ENCODE measurements around the gene PPP1R13B.

PPP1R13B gene

GRCh38 chr14:103749452-103749851, 97.9 kb downstream of the PPP1R13B start:
- in situ Hi-C loops (cut with HindIII; ENCODE audit: low sequenced_read_pairs) = no loop called here

DNA sequence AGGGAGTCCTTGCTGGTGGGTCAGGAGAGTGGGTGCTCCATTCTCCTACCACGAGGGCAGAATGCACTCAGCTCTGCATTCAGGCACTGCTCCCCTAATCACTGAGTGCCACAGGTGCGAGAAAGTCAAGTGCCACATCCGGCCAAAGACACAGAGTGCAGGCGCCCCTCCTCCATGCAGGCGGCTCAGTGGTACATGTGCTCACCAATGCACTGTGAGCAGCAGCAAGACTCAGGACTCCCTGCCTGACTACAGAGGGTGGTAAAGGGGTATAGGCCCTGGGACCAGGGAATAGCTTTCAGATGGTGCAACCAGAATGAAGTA, 98.9 kb downstream of the PPP1R13B start:
- in situ Hi-C loops (cut with HindIII; ENCODE audit: low sequenced_read_pairs) = no loop called here

DNA sequence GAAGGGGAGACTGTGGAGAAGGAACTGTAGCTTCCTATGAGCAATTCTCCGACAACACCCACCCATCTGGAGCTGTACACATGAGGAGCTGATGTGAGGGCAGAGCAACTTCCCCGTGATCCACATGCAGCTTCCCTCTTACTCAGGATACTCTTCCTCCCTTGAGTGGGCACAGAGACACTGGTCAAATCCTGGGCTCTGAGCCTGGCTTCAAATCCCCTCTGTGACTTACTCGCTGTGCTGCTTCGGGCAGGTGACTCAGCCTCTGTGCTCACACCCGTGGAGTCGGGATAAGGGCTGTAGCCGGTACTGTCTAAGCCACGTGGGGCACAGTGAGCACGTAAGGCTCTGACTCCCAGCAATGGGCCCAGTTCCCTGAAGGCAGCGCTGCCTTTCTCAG, 100.7 kb downstream of the PPP1R13B start:
- in situ Hi-C loops (cut with HindIII; ENCODE audit: low sequenced_read_pairs) = no loop called here

GRCh38 chr14:103745424-103745823, 102.0 kb downstream of the PPP1R13B start:
- in situ Hi-C loops (cut with HindIII; ENCODE audit: low sequenced_read_pairs) = no loop called here

DNA sequence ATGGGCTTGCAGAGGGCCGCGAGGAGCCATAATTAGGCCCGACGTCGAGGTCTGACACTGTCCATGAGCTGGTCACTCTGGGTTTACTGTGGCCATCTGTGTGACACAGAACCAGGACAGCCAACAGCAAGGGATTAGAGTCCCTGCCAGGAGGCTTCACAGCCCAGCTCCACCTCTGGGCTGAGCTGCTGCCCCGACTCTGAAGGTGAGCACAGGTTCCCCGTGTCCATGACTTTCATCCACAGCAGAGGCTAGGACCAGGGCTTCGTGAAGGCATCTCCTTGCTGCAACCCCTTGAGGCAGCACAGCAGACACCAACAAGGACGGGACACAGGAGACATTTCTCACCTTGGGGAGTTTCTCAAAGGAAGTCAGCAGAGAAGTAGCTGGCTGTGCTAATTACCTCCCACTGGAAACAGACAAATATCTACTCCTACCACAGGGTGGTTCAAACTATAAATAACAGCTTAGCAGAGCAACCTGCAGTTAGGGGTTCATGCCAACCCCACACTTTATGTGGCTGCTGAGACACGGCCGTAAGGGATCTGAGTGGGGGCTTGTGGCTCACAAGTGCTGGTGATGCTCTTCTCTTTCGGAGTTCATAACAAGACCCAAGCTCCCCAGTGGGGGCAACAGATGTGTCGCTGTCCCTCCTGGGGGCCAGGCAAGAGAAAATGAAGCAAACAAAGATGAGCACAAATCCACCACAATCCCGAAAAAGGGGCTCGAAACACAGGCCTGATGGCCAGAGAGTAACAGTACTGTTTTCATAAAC, 102.6 kb downstream of the PPP1R13B start:
- in situ Hi-C loops (cut with HindIII; ENCODE audit: low sequenced_read_pairs) = no loop called here

- in situ Hi-C loops (cut with HindIII; ENCODE audit: low sequenced_read_pairs) = no loop called here
Measured at GRCh38 chr14:103743691-103744090, 103.7 kb downstream of the PPP1R13B start.

- in situ Hi-C loops (cut with HindIII; ENCODE audit: low sequenced_read_pairs) = no loop called here
Measured at GRCh38 chr14:103742499-103743255, 104.7 kb downstream of the PPP1R13B start.

DNA sequence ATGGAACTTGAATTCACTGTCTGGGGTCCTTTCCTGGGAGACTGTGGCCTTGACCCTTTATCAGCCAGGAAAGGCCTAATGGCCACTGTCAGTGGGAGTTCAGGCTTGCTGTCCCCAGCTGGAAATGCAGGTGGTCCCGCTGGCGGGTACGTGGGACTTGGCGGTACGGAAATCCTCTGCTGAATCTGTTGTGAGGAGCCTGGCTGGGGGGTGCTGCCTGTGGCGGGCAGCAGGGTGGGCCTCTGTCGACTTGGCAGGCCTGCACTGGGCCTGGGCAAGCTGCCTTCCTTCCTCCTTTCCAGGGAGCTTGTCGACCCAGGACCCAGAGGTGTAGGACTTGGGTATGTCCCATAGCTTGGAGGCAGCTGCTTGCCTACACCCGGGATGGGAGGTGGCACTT, 105.5 kb downstream of the PPP1R13B start:
- in situ Hi-C loops (cut with HindIII; ENCODE audit: low sequenced_read_pairs) = no loop called here

GRCh38 chr14:103740991-103741689, 106.2 kb downstream of the PPP1R13B start:
- in situ Hi-C loops (cut with HindIII; ENCODE audit: low sequenced_read_pairs) = no loop called here

GRCh38 chr14:103739793-103740501, 107.4 kb downstream of the PPP1R13B start:
- in situ Hi-C loops (cut with HindIII; ENCODE audit: low sequenced_read_pairs) = no loop called here

DNA sequence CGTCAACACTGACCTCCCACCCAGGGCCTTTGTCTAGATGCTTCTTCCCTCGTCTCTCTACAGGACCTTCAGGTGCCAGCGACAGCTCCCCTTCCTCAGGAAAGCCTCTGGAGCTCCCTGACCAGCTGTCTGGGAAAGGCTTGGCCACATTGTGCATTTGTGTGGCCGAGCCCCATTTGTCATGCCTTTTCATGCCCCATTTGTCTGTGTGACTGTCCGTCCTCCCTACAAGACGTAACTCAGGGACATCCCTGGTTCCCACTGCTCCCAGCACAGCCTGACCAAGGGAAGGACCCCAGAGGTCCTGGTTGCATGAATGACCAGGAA, 107.9 kb downstream of the PPP1R13B start:
- in situ Hi-C loops (cut with HindIII; ENCODE audit: low sequenced_read_pairs) = no loop called here

DNA sequence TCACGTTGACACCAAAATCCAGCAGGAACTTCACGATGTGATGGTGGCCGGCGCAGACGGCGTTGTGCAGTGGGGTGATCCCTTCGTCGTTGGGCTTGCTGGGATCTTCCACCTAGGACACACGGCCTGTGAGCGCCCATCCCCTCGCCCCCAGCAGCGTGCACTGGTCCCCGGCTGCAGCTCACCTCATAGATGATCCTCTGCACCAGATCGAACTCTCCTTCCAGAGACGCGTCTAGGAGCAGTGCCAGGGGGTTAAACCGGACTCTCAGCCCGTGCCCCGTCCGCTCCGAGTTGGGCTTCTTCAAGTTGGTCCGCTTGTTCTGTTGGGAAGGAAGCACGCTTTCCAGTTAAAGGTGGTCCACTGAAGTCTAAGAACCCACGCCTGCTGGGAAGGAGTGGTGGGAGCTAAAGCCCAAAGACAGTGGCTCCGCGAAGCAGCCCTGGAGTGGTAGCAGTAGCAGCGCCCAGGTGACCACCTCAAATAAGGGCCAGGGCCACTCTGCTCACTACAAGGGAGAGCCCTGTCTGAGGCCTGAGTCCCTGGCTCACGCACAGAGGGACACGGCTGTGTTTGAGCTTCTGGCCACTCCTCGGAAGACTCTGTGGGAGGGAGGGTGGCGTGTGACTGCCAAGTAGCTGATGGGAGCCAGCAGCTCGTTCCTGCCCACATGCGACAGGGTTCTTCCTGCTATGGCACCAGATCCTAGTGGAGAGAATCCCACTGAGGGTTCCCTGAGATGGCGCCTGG, 108.5 kb downstream of the PPP1R13B start:
- in situ Hi-C loops (cut with HindIII; ENCODE audit: low sequenced_read_pairs) = no loop called here

DNA sequence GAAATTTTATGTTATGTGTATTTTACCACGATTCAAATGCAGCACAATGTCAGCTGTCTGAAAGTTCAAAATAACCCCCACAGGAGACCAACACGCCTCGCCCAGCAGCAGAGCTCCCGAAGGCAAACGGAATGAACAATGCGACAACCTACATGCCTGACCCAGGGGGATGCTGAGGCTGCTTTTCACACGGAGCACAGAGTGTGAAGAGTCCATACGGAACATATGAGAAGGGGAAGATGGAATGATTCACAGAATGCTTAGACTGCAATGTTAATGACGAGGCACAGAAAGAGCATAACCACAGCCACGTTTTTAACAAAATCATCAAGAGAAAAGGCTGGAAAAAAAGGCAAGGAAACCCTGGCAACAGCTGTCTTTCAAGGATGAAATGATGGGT, 109.2 kb downstream of the PPP1R13B start:
- in situ Hi-C loops (cut with HindIII; ENCODE audit: low sequenced_read_pairs) = no loop called here

GRCh38 chr14:103737432-103738045, 109.8 kb downstream of the PPP1R13B start:
- in situ Hi-C loops (cut with HindIII; ENCODE audit: low sequenced_read_pairs) = no loop called here

- in situ Hi-C loops (cut with HindIII; ENCODE audit: low sequenced_read_pairs) = no loop called here
Measured at GRCh38 chr14:103736546-103737431, 110.6 kb downstream of the PPP1R13B start.

DNA sequence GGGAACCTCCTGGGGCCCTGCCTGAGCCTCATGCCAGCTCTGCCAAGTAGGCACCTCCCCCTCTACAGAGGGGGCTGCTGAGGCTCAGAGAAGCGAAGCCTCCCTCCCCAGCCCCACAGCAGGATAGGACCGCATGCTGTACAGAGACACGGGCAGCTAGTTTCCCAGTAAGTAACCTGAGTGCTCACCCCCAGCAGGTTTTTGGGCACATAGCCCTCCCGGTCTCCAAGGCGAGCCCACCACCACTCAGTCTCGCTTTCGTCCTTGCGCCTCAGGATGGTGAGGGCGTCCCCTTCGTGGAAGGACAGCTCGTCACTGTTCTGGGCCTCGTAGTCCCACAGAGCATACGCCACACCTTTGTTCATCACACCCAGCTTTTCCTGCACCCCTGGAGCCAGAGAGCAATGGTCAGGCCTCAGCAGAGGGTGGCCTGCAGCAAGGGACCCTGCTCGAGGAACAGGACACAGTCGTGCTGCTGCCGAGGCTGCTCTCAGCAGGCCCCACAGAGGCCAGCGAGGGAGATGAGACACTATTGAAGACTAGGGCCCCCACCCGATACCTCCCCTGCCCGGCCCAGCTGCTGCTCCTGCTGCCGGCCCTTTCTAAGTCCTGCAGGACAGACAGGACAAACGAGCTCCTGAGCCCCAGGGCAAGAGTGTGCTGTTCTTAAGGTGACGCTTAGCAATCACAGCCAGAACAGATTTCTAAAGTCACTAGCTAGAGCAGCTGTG, 111.4 kb downstream of the PPP1R13B start:
- in situ Hi-C loops (cut with HindIII; ENCODE audit: low sequenced_read_pairs) = no loop called here

DNA sequence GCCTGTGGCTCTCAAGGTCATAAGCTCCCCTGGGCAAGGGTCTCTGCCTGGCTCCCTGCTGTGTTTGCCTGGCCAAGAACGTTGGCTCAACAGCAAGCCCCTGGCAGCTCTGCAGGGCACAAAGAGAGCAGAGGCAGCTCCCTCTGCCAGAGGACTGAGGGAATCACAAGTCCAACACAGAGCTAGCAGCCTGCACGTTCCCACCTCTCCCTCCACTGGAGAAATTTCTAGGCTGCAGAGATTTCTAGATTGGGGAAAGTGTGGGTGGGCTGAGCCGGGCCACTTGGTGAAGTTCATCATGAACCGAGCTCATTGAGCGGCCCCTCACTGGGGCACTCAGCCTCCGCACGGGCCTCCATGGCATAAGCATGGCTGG, 111.9 kb downstream of the PPP1R13B start:
- in situ Hi-C loops (cut with HindIII; ENCODE audit: low sequenced_read_pairs) = no loop called here

GRCh38 chr14:103735022-103735421, 112.4 kb downstream of the PPP1R13B start:
- in situ Hi-C loops (cut with HindIII; ENCODE audit: low sequenced_read_pairs) = no loop called here
